Measurements from ENCODE around the gene TNFRSF13B. TPM values are rescaled to one million over a fixed set of nuclear protein-coding genes. Genes with fewer than 3 reads are reported as not detected.

Gene TNFRSF13B
- total RNA-seq, 1 experiment from 2014 or later, result not detected

GRCh38 chr17:16947470-16947869, 24.4 kb downstream of the TNFRSF13B start:
- BruUV-seq (replicated peaks), result no TSS peak
- Histone ChIP-seq H3K4me2 (no peak overlapping the region), H3K27me3 (ENCODE audit: insufficient read depth, low read depth) (no peaks in the 10 kb centered on the region), H3K4me1 (replicated peaks; ENCODE audit: insufficient read depth) (peaks cover 11% of the 10 kb centered on the region), H3K36me3 (ENCODE audit: low read depth) (no peaks in the 10 kb centered on the region), H3K9me3 (ENCODE audit: insufficient read depth, low read depth) (0 out of 2 replicates have a peak, but pooled peaks cover 5% of the 10 kb centered on the region), H3K4me3 (no peak overlapping the region), H4K20me1 (ENCODE audit: insufficient read depth) (no peaks in the 10 kb centered on the region), H3F3A (ENCODE audit: insufficient read depth, low read depth) (0 out of 2 replicates have a peak, but pooled peaks cover 12% of the 10 kb centered on the region), H3K79me2 (ENCODE audit: low read depth) (no peaks in the 10 kb centered on the region), H3K9me2 (ENCODE audit: insufficient read depth) (no peaks in the 10 kb centered on the region), H2AFZ (no peak overlapping the region), H3K27ac (no peak overlapping the region)
- intact Hi-C loops (cut with micrococcal nuclease; ENCODE audit: unreplicated experiment), result no loop called here
- TF ChIP-seq EZH2 (IDR thresholded peaks at IDR 0.05; ENCODE audit: low read depth) (no peak), CTCF (conservative IDR thresholded peaks at IDR 0.05) (no peak)
- ChIA-PET POLR2A (ENCODE audit: unreplicated experiment) (no interaction called here), CTCF (interaction anchor here (0.5 kb wide), 1 partner anchor 44 kb away, joined by 20 read pairs; no protein-coding TSS in a partner anchor)
- DNase-seq, result no peak

GRCh38 chr17:16945663-16946218, 26.2 kb downstream of the TNFRSF13B start:
- no peak overlapping the region for H3K27ac ChIP-seq
- no peak for DNase-seq
- H3K4me2 ChIP-seq, result no peak overlapping the region
- BruUV-seq (replicated peaks), result no TSS peak
- H3K36me3 ChIP-seq (ENCODE audit: low read depth), result no peaks in the 10 kb centered on the region
- no peaks in the 10 kb centered on the region for H3K9me2 ChIP-seq (ENCODE audit: insufficient read depth)
- no peak overlapping the region for H3K4me3 ChIP-seq
- no peak overlapping the region for H2AFZ ChIP-seq
- TF ChIP-seq CTCF (conservative IDR thresholded peaks at IDR 0.05) (no peak), EZH2 (IDR thresholded peaks at IDR 0.05; ENCODE audit: low read depth) (no peak)
- intact Hi-C loops (cut with micrococcal nuclease; ENCODE audit: unreplicated experiment), result no loop called here
- POLR2A ChIA-PET (ENCODE audit: unreplicated experiment), result no interaction called here
- 0 out of 2 replicates have a peak, but pooled peaks cover 5% of the 10 kb centered on the region for H3K9me3 ChIP-seq (ENCODE audit: insufficient read depth, low read depth)
- H4K20me1 ChIP-seq (ENCODE audit: insufficient read depth), result no peaks in the 10 kb centered on the region
- CTCF ChIA-PET, result no interaction called here
- H3K79me2 ChIP-seq (ENCODE audit: low read depth), result no peaks in the 10 kb centered on the region
- 0 out of 2 replicates have a peak, but pooled peaks cover 12% of the 10 kb centered on the region for H3F3A ChIP-seq (ENCODE audit: insufficient read depth, low read depth)
- peaks cover 11% of the 10 kb centered on the region for H3K4me1 ChIP-seq (replicated peaks; ENCODE audit: insufficient read depth)
- H3K27me3 ChIP-seq (ENCODE audit: insufficient read depth, low read depth), result no peaks in the 10 kb centered on the region

- H3K4me3 ChIP-seq, result no peak overlapping the region
- H3K9me2 ChIP-seq (ENCODE audit: insufficient read depth), result no peaks in the 10 kb centered on the region
- 0 out of 2 replicates have a peak, but pooled peaks cover 5% of the 10 kb centered on the region for H3K9me3 ChIP-seq (ENCODE audit: insufficient read depth, low read depth)
- TF ChIP-seq CTCF (conservative IDR thresholded peaks at IDR 0.05), result no peak
- no peak for TF ChIP-seq EZH2 (IDR thresholded peaks at IDR 0.05; ENCODE audit: low read depth)
- no peak overlapping the region for H3K27ac ChIP-seq
- no peaks in the 10 kb centered on the region for H4K20me1 ChIP-seq (ENCODE audit: insufficient read depth)
- no peak overlapping the region for H2AFZ ChIP-seq
- BruUV-seq (replicated peaks), result no TSS peak
- CTCF ChIA-PET, result no interaction called here
- H3K27me3 ChIP-seq (ENCODE audit: insufficient read depth, low read depth), result no peaks in the 10 kb centered on the region
- peaks cover 11% of the 10 kb centered on the region for H3K4me1 ChIP-seq (replicated peaks; ENCODE audit: insufficient read depth)
- POLR2A ChIA-PET (ENCODE audit: unreplicated experiment), result no interaction called here
- no peak overlapping the region for H3K4me2 ChIP-seq
- no peaks in the 10 kb centered on the region for H3K36me3 ChIP-seq (ENCODE audit: low read depth)
- intact Hi-C loops (cut with micrococcal nuclease; ENCODE audit: unreplicated experiment), result no loop called here
- no peaks in the 10 kb centered on the region for H3K79me2 ChIP-seq (ENCODE audit: low read depth)
- 0 out of 2 replicates have a peak, but pooled peaks cover 12% of the 10 kb centered on the region for H3F3A ChIP-seq (ENCODE audit: insufficient read depth, low read depth)
- DNase-seq, result no peak
These were observed 26.8 kb downstream of the TNFRSF13B start for GRCh38 chr17:16945136-16945482.
